OCI-LY3 (cell line): ENCODE results near the gene SORBS1.

Source experiments
- EZH2phosphoT487 ChIP-seq: fragments of 200-600 bp; shearing (Covaris generic); IDR thresholded peaks from 2 replicates; pipeline ENCODE4 v1.6.1; 2018; ENCODE audit warnings: antibody characterized with exemption, mixed run types, low read depth
- TF ChIP-seq, protein P1 (sequence below): fragments of 200-600, 300-600 bp; sonication (generic); IDR thresholded peaks from 2 replicates; pipeline ENCODE4 v1.5.1; 2014; ENCODE audit warnings: antibody characterized with exemption, low read length, low read depth

GRCh38 chr10:95296764-95297163, 264.4 kb downstream of the SORBS1 start:
- TF ChIP-seq, protein P1, sequence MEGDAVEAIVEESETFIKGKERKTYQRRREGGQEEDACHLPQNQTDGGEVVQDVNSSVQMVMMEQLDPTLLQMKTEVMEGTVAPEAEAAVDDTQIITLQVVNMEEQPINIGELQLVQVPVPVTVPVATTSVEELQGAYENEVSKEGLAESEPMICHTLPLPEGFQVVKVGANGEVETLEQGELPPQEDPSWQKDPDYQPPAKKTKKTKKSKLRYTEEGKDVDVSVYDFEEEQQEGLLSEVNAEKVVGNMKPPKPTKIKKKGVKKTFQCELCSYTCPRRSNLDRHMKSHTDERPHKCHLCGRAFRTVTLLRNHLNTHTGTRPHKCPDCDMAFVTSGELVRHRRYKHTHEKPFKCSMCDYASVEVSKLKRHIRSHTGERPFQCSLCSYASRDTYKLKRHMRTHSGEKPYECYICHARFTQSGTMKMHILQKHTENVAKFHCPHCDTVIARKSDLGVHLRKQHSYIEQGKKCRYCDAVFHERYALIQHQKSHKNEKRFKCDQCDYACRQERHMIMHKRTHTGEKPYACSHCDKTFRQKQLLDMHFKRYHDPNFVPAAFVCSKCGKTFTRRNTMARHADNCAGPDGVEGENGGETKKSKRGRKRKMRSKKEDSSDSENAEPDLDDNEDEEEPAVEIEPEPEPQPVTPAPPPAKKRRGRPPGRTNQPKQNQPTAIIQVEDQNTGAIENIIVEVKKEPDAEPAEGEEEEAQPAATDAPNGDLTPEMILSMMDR = no peak
- no peak for TF ChIP-seq EZH2phosphoT487
